Adipocyte (in vitro differentiated cells): Measurements from ENCODE around the gene AQR.

ENCODE experiments used
- DNase-seq: peaks from one replicate; pipeline ENCODE4 v3.0.0-alpha.2; 2015; ENCODE audit warnings: low read depth
- H3K27me3 ChIP-seq: replicated peaks from 2 replicates; pipeline ENCODE4 v1.7.0; 2013; ENCODE audit warnings: mild to moderate bottlenecking, low read length, moderate library complexity; ENCODE audit not compliant: control insufficient read depth, insufficient read depth
- H3K36me3 ChIP-seq: 2 replicates; pipeline ENCODE4 v1.7.0; 2013; ENCODE audit warnings: low read length, mild to moderate bottlenecking, moderate library complexity; ENCODE audit not compliant: control insufficient read depth, insufficient read depth, severe bottlenecking
- H3K4me1 ChIP-seq: 2 replicates; pipeline ENCODE4 v1.7.0; 2013; ENCODE audit warnings: mild to moderate bottlenecking, low read length, moderate library complexity; ENCODE audit not compliant: control insufficient read depth, insufficient read depth
- H3K4me3 ChIP-seq: 2 replicates; pipeline ENCODE4 v1.7.0; 2013; ENCODE audit warnings: mild to moderate bottlenecking, low read length, moderate library complexity
- H3K9ac ChIP-seq: 2 replicates; pipeline ENCODE4 v1.7.0; 2013; ENCODE audit warnings: mild to moderate bottlenecking, low read length, moderate library complexity
- H3K9me3 ChIP-seq: 2 replicates; pipeline ENCODE4 v1.7.0; 2013; ENCODE audit warnings: mild to moderate bottlenecking, low read length, moderate library complexity; ENCODE audit not compliant: control insufficient read depth

AQR gene

DNA sequence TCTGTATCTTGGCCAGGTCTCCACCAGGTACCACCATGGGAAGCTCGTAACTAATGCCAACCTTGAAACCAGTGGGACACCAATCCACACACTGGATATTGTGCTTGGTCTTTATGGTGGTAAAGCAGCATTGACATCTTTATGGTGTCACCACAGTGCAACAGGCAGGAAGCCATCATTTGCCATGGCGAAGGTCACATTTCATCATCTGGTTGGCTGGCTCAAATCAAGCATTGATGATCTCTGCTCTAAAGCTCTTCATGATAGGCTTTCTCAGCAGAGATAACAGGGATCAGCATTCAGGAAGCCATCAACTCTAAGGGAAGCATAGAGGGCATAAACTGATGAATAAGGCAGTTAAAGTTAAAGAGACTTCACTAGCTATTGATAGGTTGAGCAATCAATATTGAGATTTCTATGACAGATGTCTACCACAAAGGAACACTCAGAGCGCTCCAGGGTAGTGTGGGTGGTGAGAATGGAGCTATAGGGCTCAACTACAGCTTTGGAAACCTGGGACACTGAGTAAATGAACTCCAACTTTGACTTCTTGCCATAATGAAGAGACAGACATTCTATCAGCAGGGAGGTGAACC lies 120.1 kb downstream of the AQR start:
- no peak for DNase-seq

DNA sequence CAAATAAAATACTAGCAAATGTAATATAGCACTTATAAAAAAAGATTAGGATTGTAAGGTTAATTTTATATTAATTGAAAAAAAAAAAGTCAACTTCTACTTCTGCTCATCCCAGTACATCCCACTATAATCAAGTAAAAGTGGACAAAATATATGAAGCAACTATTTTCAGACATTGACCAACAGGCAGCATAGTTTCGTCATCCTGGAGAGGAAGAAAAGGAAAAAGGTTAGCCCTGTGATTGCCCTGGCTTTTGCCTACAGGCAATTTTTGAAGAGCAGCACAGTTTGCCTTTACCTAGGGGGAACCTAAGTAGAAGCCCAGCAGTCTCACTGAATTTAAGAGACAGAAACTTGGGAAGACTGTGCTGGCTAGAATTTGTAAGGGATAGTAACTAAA lies 121.9 kb downstream of the AQR start:
- Histone ChIP-seq H3K4me3 (no peak overlapping the region), H3K9me3 (no peaks in the 10 kb centered on the region), H3K9ac (no peak overlapping the region), H3K36me3 (no peaks in the 10 kb centered on the region), H3K27me3 (no peaks in the 10 kb centered on the region), H3K4me1 (peaks cover 7% of the 10 kb centered on the region)
- peak; percentile 8 for DNase-seq

More for the DNA sequence above, 120.1 kb downstream of the AQR start:
- Histone ChIP-seq H3K36me3 (no peaks in the 10 kb centered on the region), H3K9me3 (no peaks in the 10 kb centered on the region), H3K4me3 (no peak overlapping the region), H3K27me3 (no peaks in the 10 kb centered on the region), H3K4me1 (peaks cover 20% of the 10 kb centered on the region), H3K9ac (no peak overlapping the region)

DNA sequence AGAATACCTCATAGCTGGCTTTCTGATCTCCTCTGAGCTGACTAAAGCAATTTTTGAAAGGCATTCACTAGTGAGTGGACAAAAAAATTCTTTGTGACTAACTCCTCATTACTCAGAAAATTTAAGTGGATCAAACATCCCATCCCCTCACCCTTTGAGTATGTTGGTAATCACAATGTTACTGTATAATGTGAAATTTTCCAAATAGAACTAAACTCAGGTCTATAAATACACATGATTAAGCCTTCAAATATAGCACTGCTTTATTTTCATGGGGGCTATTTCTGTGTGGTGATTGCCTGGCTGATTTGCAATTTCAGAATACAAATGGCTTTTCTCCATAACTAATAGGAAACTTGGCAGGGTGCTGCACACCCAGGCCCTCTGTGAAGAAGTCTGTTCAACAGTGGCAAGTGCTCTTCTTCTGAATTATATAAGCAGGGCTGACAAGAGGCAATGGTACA lies 128.2 kb downstream of the AQR start:
- no peak overlapping the region for H3K4me3 ChIP-seq
- DNase-seq = no peak

DNA sequence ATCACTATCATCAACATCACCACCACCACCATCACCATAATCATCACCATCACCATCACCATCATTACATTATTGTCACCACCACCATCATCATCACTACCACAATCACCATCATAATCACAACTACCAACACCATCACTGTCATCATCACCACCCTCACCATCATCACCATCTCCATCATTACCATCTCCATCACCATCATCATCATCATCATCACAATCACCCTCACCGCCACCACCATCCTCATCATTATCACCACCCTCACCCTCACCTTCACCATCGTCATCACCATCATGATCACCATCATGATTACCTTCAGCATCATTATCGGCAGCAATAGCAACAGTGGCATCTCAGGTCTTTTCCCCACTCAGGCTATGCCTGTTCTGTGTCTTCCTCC lies 131.3 kb downstream of the AQR start:
- Histone ChIP-seq H3K4me1 (peaks cover 17% of the 10 kb centered on the region), H3K27me3 (no peaks in the 10 kb centered on the region), H3K9ac (no peak overlapping the region), H3K36me3 (no peaks in the 10 kb centered on the region), H3K4me3 (no peak overlapping the region), H3K9me3 (no peaks in the 10 kb centered on the region)
- DNase-seq = no peak

More for the DNA sequence above, 128.2 kb downstream of the AQR start:
- Histone ChIP-seq H3K27me3 (no peaks in the 10 kb centered on the region), H3K9ac (no peak overlapping the region), H3K36me3 (no peaks in the 10 kb centered on the region), H3K9me3 (no peaks in the 10 kb centered on the region), H3K4me1 (peaks cover 17% of the 10 kb centered on the region)

DNA sequence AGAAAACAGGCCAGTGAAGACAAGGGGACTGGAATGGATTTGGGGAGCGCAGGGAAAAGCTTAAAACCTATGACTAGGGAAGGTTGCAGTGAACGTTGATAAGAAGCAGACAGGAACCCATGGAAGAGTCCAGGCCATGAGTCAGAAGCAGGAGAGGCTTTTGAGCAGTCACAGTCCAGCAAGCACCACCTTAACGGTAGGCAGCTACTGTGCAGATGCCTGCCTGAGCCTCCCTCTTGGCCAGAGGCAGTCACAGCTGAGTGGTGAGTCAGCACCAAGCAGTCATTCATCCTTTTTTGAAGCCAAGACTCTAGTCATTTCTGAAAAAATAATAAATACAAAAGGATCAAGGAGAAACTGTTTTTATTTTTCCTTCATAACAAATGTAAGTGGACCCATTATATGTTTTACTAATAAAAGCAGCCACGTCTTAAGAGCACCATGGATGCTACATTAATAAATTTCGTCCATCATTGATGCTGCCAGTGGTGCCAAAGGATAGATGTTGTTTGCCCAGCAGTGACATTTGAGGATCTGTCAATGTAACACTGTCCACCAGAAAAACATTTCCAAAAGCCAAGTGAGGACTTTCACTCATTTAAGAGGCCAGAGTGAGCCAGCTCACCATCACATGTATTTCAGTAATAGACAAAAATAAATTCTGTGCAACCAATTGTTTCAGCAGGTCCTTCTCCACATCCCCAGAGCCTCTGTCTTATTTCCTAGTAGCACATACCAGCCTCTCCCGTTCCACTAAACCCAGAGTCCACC lies 132.1 kb downstream of the AQR start:
- Histone ChIP-seq H3K9me3 (no peaks in the 10 kb centered on the region), H3K4me3 (no peak overlapping the region), H3K27me3 (no peaks in the 10 kb centered on the region), H3K9ac (no peak overlapping the region), H3K36me3 (no peaks in the 10 kb centered on the region), H3K4me1 (peaks cover 17% of the 10 kb centered on the region)
- peak; percentile 33 for DNase-seq

DNA sequence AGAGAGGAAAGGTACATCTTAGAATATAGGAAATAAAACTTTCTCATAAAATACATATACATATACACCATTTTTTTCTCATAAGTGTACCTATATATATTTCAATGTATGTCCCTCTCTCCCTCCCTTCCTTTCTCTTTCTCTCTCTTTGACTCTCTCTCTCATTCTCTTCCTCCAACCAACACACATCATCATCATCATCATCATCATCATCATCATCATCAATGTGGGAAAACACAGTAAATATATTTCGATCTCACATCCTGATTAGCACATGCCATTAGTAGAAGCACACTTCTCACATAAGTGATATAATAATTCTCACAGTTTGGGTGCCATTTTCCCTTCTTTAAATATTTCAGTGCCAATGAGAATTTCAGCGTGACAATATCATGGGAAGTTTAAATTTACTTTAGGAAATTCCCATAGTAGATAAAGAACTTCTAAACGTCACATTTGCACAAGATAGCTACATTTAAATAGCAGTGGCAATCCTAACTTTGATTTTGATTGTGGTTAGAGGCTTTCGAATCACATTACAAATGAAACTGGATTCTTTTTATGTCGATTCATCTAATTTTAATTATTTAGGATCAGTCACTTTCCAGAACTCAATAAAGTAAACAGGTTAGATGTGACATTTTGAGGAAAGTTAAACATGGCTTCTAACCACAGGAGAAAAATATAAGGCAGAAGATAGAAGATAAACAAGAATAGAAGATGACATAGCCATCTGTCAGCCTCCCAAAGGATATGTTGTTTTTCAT lies 141.2 kb downstream of the AQR start:
- DNase-seq = no peak
- no peaks in the 10 kb centered on the region for H3K36me3 ChIP-seq
- H3K4me1 ChIP-seq = no peaks in the 10 kb centered on the region

DNA sequence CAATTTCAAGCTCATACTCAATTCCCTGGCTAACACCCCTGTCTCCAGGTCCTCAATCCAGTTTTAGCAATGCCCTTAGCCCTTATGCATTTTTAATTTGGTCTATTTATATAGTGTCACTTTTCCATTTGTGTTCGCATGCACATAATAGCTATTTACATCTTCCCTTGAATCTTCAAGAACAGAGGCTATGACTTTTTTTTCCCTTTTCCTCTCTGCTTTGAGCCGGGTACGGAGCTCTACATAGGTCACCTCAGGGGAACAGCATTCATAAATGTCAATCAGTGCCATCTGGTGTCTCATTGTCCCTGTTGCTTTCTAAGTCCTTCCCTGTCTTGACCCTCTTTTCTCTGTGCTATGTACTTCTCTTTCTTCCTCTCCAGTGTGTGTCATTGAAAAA lies 147.7 kb downstream of the AQR start:
- DNase-seq = no peak
- peaks cover 3% of the 10 kb centered on the region for H3K27me3 ChIP-seq
- H3K36me3 ChIP-seq = no peaks in the 10 kb centered on the region
- peaks cover 3% of the 10 kb centered on the region for H3K4me1 ChIP-seq
- no peak overlapping the region for H3K4me3 ChIP-seq
- no peaks in the 10 kb centered on the region for H3K9me3 ChIP-seq
- no peak overlapping the region for H3K9ac ChIP-seq

More for the DNA sequence above, 141.2 kb downstream of the AQR start:
- Histone ChIP-seq H3K9ac (no peak overlapping the region), H3K4me3 (no peak overlapping the region), H3K9me3 (no peaks in the 10 kb centered on the region), H3K27me3 (peaks cover 3% of the 10 kb centered on the region)

DNA sequence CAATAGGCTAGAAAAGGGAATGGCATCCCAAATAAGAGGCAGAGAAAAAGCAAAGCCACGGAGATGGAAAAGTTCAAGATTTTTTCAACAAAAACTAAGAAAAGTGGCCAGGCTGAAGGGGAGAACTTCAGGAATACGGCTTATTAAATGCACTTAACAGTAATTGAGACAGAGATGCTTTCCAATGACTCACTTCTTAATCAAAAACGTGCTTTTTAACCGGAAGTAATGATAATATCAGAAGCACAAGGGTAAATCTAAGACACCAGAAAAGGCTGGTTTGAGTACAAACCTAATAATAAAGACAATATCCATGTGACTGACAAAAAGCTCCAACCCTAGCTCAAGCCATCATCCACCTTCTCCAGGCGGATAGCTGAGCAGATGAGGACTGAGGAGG lies 149.4 kb downstream of the AQR start:
- DNase-seq = no peak
- H3K27me3 ChIP-seq = peaks cover 3% of the 10 kb centered on the region
- no peaks in the 10 kb centered on the region for H3K36me3 ChIP-seq
- no peak overlapping the region for H3K9ac ChIP-seq
- H3K4me3 ChIP-seq = no peak overlapping the region
- peaks cover 3% of the 10 kb centered on the region for H3K4me1 ChIP-seq
- H3K9me3 ChIP-seq = no peaks in the 10 kb centered on the region

DNA sequence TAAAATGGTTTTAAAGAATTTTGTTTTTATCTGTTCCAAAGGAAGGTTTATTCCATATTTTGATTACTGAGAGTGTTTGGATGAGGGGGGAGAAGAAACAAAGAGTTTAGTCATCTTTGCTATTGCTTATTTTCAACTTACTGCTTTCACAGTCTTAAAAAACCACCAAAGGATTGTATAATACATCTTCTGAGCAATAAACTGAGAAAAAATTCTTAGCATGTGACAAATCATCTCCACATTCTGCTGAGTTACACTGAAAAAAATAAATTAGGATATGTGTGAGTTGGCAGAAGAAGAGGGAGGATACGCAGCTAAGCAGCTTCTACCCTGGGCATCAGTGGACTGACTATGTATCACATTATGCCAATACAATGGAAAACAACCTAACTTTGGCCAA lies 151.0 kb downstream of the AQR start:
- Histone ChIP-seq H3K9ac (no peak overlapping the region), H3K27me3 (peaks cover 1% of the 10 kb centered on the region), H3K4me3 (no peak overlapping the region), H3K9me3 (no peaks in the 10 kb centered on the region), H3K4me1 (peaks cover 11% of the 10 kb centered on the region), H3K36me3 (no peaks in the 10 kb centered on the region)
- DNase-seq = no peak

DNA sequence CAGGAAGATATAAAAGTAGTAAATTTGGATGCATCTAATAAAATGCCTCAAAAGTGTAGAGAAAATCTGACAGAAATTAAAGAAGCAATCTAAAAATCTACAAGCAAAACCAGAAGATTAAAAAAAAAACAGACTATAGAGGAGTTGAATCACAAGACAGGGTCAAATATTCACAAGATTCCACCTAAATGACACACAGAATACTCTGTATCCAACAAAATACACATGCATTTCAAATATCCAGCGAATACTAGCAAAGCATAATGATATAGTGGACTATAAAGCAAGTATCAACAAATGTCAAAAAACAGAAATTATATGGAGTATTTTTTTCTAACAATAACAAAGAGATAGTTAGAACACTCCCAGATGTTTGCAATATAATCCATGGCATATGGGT lies 153.7 kb downstream of the AQR start:
- Histone ChIP-seq H3K9me3 (no peaks in the 10 kb centered on the region), H3K4me3 (no peak overlapping the region), H3K36me3 (no peaks in the 10 kb centered on the region), H3K9ac (no peak overlapping the region), H3K4me1 (peaks cover 30% of the 10 kb centered on the region), H3K27me3 (no peaks in the 10 kb centered on the region)
- DNase-seq = no peak

DNA sequence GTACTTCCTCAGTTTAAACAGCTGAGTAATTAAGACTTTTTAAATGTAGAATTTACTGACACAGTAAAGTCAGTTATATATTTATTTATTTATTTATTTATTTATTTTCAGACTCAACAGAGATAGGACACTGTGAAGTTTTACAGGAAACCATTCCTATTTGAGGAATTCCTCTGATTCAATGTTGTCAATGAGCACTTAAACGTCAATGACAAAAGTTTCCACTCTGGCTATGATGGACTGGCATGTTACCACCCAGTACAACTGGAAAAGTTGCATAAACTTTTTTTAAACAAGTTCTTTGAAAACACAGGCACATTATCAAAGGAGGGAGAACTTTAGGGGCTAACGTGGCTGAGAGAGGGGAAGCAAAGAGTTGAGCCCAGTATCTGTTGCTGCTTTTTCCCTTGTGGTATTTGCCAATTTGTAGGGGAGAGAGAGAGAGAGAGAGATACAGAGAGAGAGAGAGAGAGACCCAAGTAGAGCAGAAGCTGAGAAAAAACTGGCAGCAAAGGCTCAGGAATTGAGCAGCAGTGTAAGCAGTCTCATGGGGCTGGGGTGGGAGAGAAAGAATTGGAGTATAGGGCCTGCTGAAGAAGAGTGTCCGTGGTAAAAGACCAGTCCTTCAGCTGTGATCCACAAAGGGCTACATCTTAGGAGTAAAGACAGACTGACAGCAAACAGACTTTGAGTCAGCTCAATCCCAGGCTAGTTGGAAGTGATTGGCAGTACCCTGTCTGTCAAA lies 155.9 kb downstream of the AQR start:
- Histone ChIP-seq H3K4me1 (peaks cover 40% of the 10 kb centered on the region), H3K27me3 (no peaks in the 10 kb centered on the region), H3K9ac (no peak overlapping the region), H3K36me3 (no peaks in the 10 kb centered on the region), H3K4me3 (no peak overlapping the region), H3K9me3 (no peaks in the 10 kb centered on the region)
- no peak for DNase-seq
